Measurements from ENCODE around the gene ZAR1L.

- TF ChIP-seq, protein P1, sequence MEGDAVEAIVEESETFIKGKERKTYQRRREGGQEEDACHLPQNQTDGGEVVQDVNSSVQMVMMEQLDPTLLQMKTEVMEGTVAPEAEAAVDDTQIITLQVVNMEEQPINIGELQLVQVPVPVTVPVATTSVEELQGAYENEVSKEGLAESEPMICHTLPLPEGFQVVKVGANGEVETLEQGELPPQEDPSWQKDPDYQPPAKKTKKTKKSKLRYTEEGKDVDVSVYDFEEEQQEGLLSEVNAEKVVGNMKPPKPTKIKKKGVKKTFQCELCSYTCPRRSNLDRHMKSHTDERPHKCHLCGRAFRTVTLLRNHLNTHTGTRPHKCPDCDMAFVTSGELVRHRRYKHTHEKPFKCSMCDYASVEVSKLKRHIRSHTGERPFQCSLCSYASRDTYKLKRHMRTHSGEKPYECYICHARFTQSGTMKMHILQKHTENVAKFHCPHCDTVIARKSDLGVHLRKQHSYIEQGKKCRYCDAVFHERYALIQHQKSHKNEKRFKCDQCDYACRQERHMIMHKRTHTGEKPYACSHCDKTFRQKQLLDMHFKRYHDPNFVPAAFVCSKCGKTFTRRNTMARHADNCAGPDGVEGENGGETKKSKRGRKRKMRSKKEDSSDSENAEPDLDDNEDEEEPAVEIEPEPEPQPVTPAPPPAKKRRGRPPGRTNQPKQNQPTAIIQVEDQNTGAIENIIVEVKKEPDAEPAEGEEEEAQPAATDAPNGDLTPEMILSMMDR (IDR thresholded peaks at IDR 0.05; ENCODE audit: low read depth, low read length, poor library complexity, severe bottlenecking), result no peak
- TF ChIP-seq EZH2phosphoT487 (IDR thresholded peaks at IDR 0.05; ENCODE audit: borderline replicate concordance, low read length), result no peak
Observed at GRCh38 chr13:32347651-32348050, 32.5 kb upstream of the ZAR1L start.
